ENCODE data around the gene DUSP7. TPM values are rescaled to one million over a fixed set of nuclear protein-coding genes. Genes with fewer than 3 reads are reported as not detected.

DUSP7 gene
- total and polyA plus RNA-seq, 5 donors from 2014 or later = 3.0 to 12.7 (median 3.5) TPM

DNA sequence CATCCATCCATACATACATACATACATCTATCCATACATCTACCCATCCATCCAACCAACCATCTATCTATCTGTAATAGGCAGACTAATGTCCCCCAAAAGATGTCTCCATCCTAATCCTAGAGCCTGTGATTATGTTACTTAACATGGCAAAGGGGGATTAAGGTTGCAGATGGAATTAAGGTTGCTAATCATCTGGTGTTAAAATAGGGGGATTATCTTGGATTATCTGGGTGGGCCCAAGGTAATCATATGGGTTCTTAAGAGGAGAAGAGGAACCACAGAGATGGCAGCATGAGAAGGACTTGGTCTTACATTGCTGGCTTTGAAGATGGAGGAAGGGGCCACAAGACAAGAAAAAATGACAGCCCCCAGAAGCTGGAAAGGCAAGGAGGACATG, 45.9 kb downstream of the DUSP7 start:
- Histone ChIP-seq H3K4me1 (ENCODE audit: control insufficient read depth, insufficient read depth, low read length, poor library complexity, severe bottlenecking) (peaks cover 8% of the 10 kb centered on the region), H3K9me3 (ENCODE audit: control insufficient read depth in 2 of 2, low read length in 2 of 2) (no peaks in the 10 kb centered on the region), H3K36me3 (ENCODE audit: control insufficient read depth, insufficient read depth, low read length) (no peaks in the 10 kb centered on the region), H3K27ac (ENCODE audit: insufficient read depth, low read length, poor library complexity, severe bottlenecking) (no peak overlapping the region), H3K27me3 (ENCODE audit: control insufficient read depth, insufficient read depth, low read length) (no peaks in the 10 kb centered on the region), H3K4me3 (ENCODE audit: low read depth, low read length) (no peak overlapping the region)
- no peak for ATAC-seq (ENCODE audit: low read depth in 2 of 2)
- Mint-ChIP-seq H3K4me1 (peaks cover 0 to 12% (median 0%) of the 10 kb centered on the region in 4 donors), H3K4me3 (no peak overlapping the region), H3K36me3 (no peaks in the 10 kb centered on the region), H3K27ac (no peak overlapping the region), H3K27me3 (no peaks in the 10 kb centered on the region), H3K9me3 (peaks cover 0 to 1% (median 0%) of the 10 kb centered on the region in 7 donors)
- no peak for DNase-seq

DNA sequence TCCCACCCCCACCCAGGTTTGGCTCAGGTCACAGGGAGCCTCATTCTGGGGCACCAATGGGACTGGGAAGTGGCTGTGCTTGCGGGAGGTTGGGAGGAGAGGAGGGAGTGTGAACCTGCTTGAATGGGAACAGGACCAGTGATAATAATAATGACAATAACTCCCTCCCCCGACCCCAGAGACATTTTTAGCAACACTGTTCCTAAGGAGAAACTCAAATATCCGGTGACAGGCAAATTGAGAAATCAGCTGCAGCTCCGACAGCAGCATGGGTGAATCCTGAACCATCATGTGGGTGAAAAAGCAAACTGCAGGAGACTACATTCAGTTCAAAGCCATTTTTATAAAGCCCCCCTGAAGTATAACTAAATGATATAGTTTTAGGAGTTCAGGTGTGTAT, 49.1 kb downstream of the DUSP7 start:
- Mint-ChIP-seq H3K27ac (peak overlapping the region in 1 of 3 donors; percentile 68), H3K4me1 (peaks cover 0 to 17% (median 0%) of the 10 kb centered on the region in 4 donors), H3K4me3 (no peak overlapping the region), H3K27me3 (no peaks in the 10 kb centered on the region), H3K9me3 (peaks cover 0 to 1% (median 0%) of the 10 kb centered on the region in 7 donors), H3K36me3 (no peaks in the 10 kb centered on the region)
- no peak overlapping the region for H3K4me3 ChIP-seq (ENCODE audit: low read depth, low read length)
- peaks cover 8% of the 10 kb centered on the region for H3K4me1 ChIP-seq (ENCODE audit: control insufficient read depth, insufficient read depth, low read length, poor library complexity, severe bottlenecking)
- H3K27me3 ChIP-seq (ENCODE audit: control insufficient read depth, insufficient read depth, low read length) = no peaks in the 10 kb centered on the region
- no peaks in the 10 kb centered on the region for H3K9me3 ChIP-seq (ENCODE audit: control insufficient read depth in 2 of 2, low read length in 2 of 2)
- DNase-seq (no peak), ATAC-seq (ENCODE audit: low read depth in 2 of 2) (no peak)
- no peaks in the 10 kb centered on the region for H3K36me3 ChIP-seq (ENCODE audit: control insufficient read depth, insufficient read depth, low read length)
- no peak overlapping the region for H3K27ac ChIP-seq (ENCODE audit: insufficient read depth, low read length, poor library complexity, severe bottlenecking)

DNA sequence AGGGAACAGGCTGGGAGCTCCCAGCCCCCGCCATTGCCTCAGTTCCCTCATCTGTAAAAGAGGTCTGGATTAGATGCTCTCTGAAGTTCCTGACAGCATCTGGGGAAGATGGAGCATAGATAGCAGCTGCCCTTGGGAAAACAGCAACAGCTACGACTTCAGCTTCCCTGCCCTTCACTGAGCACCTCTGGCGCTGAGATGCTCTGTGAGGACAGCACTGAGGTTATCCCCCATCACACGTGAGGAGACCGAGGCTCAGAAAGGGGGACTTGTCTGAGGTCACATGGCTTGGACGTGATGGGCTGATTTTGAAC, 49.6 kb downstream of the DUSP7 start:
- H3K4me3 ChIP-seq (ENCODE audit: low read depth, low read length) = no peak overlapping the region
- Mint-ChIP-seq H3K4me3 (no peak overlapping the region), H3K4me1 (peaks cover 0 to 18% (median under 1%) of the 10 kb centered on the region in 4 donors), H3K27ac (no peak overlapping the region), H3K36me3 (no peaks in the 10 kb centered on the region), H3K27me3 (no peaks in the 10 kb centered on the region), H3K9me3 (peaks cover 0 to 1% (median 0%) of the 10 kb centered on the region in 7 donors)
- no peaks in the 10 kb centered on the region for H3K27me3 ChIP-seq (ENCODE audit: control insufficient read depth, insufficient read depth, low read length)
- H3K27ac ChIP-seq (ENCODE audit: insufficient read depth, low read length, poor library complexity, severe bottlenecking) = no peak overlapping the region
- H3K4me1 ChIP-seq (ENCODE audit: control insufficient read depth, insufficient read depth, low read length, poor library complexity, severe bottlenecking) = peaks cover 9% of the 10 kb centered on the region
- no peaks in the 10 kb centered on the region for H3K9me3 ChIP-seq (ENCODE audit: control insufficient read depth in 2 of 2, low read length in 2 of 2)
- DNase-seq (no peak), ATAC-seq (ENCODE audit: low read depth in 2 of 2) (no peak)
- no peaks in the 10 kb centered on the region for H3K36me3 ChIP-seq (ENCODE audit: control insufficient read depth, insufficient read depth, low read length)

DNA sequence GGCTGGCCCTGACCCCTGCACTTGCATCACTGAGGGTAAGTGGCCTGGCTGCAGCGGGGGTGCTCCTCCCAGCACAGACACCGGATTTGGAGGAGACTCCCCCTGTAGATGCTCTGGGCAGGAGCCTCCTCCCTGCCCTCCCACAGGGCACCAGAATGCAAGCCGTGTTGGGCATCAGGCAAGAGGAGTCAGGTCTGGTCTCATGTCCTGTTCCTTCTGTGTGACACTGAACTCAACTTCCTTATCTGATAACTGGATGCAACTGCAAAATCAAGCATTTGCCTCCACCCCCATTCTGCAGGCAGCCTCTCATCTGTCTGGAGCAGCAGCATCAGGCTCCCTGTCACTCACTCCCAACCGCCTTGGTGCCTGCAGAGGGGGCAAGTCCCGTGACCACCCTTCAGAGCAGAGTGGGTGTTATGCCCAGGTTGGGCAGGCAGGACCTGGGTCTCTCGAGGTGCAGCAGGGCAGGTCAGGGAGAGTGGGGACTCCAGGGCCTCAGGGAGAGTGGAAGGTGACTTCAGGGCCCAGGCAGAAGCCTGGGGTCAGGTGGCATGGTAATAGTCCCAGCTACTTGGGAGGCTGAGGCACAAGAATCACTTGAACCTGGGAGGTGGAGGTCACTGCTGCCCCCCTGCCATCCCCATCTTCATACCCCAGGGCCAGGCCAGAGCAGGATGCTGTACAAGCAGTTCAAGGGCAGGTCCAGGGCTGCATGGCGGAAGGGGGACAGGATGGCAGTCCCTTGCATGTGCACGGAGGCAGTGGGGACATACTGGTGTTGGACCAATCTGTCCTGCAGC, 50.2 kb downstream of the DUSP7 start:
- Histone ChIP-seq H3K27me3 (ENCODE audit: control insufficient read depth, insufficient read depth, low read length) (no peaks in the 10 kb centered on the region), H3K4me1 (ENCODE audit: control insufficient read depth, insufficient read depth, low read length, poor library complexity, severe bottlenecking) (peaks cover 15% of the 10 kb centered on the region), H3K36me3 (ENCODE audit: control insufficient read depth, insufficient read depth, low read length) (no peaks in the 10 kb centered on the region), H3K4me3 (ENCODE audit: low read depth, low read length) (no peak overlapping the region), H3K9me3 (ENCODE audit: control insufficient read depth in 2 of 2, low read length in 2 of 2) (no peaks in the 10 kb centered on the region), H3K27ac (ENCODE audit: insufficient read depth, low read length, poor library complexity, severe bottlenecking) (no peak overlapping the region)
- Mint-ChIP-seq H3K27me3 (peaks cover 4% of the 10 kb centered on the region), H3K27ac (no peak overlapping the region), H3K4me3 (no peak overlapping the region), H3K4me1 (peaks cover 0 to 23% (median 4%) of the 10 kb centered on the region in 4 donors), H3K36me3 (no peaks in the 10 kb centered on the region), H3K9me3 (peaks cover 0 to 1% (median 0%) of the 10 kb centered on the region in 7 donors)
- no peak for DNase-seq
- ATAC-seq (ENCODE audit: low read depth in 2 of 2) = no peak

DNA sequence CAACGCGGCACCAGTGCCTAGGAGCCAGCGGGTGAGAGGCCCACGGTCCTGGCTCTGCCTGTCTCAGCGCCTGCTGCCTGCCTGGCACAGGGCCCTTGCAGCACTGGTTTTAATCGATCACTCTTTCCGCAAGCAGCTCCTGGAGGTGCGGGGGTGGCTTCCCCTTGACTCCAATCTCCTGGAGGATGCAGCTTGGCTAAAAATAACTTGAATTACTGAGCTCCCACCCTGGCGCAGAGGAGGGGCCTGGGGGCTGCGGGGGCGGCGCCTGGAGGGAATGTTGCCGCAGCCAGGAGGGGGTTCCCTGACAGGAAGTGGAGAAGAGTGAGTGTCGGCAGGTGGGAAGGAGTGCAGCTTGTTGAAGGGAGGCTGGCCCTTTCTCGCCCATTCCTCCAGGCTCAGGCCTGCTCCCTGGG, 50.8 kb downstream of the DUSP7 start:
- Histone ChIP-seq H3K9me3 (ENCODE audit: control insufficient read depth in 2 of 2, low read length in 2 of 2) (no peaks in the 10 kb centered on the region), H3K27me3 (ENCODE audit: control insufficient read depth, insufficient read depth, low read length) (no peaks in the 10 kb centered on the region), H3K27ac (ENCODE audit: insufficient read depth, low read length, poor library complexity, severe bottlenecking) (no peak overlapping the region), H3K36me3 (ENCODE audit: control insufficient read depth, insufficient read depth, low read length) (no peaks in the 10 kb centered on the region), H3K4me3 (ENCODE audit: low read depth, low read length) (no peak overlapping the region), H3K4me1 (ENCODE audit: control insufficient read depth, insufficient read depth, low read length, poor library complexity, severe bottlenecking) (peaks cover 16% of the 10 kb centered on the region)
- Mint-ChIP-seq H3K27me3 (peaks cover 5% of the 10 kb centered on the region), H3K36me3 (no peaks in the 10 kb centered on the region), H3K27ac (peak overlapping the region in 1 of 3 donors; percentile 43), H3K9me3 (no peaks in the 10 kb centered on the region), H3K4me1 (peaks cover 0 to 23% (median 5%) of the 10 kb centered on the region in 4 donors), H3K4me3 (no peak overlapping the region)
- ATAC-seq (ENCODE audit: low read depth in 2 of 2) (no peak), DNase-seq (no peak)

DNA sequence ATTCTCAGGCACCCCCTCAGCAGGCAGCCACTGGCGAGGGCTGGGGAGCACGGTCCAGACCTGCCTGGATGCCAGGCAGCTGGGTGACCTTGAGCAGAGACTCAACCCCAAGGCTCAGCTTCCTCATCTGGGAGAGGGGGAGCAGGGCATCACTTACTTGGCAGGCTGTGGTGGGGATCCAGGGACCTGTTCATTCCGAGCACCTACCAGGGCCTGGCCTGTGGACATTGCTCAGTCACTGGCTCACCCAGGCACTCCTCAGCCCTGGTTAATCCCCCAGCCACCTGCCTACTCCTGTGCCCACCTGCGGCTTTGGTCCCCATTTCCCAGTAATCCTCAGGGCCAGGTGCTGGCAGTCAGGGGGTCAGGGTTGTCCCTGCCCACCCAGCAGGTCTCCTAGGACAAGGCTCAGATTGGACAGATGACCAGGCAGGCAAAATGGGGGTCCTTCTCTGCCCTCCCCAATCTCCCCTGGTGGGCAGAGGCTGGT, 51.4 kb downstream of the DUSP7 start:
- no peak overlapping the region for H3K4me3 ChIP-seq (ENCODE audit: low read depth, low read length)
- no peak overlapping the region for H3K27ac ChIP-seq (ENCODE audit: insufficient read depth, low read length, poor library complexity, severe bottlenecking)
- H3K4me1 Mint-ChIP-seq = peaks cover 0 to 21% (median 5%) of the 10 kb centered on the region in 4 donors
- DNase-seq = no peak
- no peaks in the 10 kb centered on the region for H3K27me3 ChIP-seq (ENCODE audit: control insufficient read depth, insufficient read depth, low read length)
- H3K27me3 Mint-ChIP-seq = peaks cover 5% of the 10 kb centered on the region
- no peaks in the 10 kb centered on the region for H3K36me3 Mint-ChIP-seq
- H3K36me3 ChIP-seq (ENCODE audit: control insufficient read depth, insufficient read depth, low read length) = no peaks in the 10 kb centered on the region
- no peak overlapping the region for H3K27ac Mint-ChIP-seq
- no peaks in the 10 kb centered on the region for H3K9me3 ChIP-seq (ENCODE audit: control insufficient read depth in 2 of 2, low read length in 2 of 2)
- peaks cover 16% of the 10 kb centered on the region for H3K4me1 ChIP-seq (ENCODE audit: control insufficient read depth, insufficient read depth, low read length, poor library complexity, severe bottlenecking)
- H3K4me3 Mint-ChIP-seq = no peak overlapping the region
- no peak for ATAC-seq (ENCODE audit: low read depth in 2 of 2)
- H3K9me3 Mint-ChIP-seq = no peaks in the 10 kb centered on the region

DNA sequence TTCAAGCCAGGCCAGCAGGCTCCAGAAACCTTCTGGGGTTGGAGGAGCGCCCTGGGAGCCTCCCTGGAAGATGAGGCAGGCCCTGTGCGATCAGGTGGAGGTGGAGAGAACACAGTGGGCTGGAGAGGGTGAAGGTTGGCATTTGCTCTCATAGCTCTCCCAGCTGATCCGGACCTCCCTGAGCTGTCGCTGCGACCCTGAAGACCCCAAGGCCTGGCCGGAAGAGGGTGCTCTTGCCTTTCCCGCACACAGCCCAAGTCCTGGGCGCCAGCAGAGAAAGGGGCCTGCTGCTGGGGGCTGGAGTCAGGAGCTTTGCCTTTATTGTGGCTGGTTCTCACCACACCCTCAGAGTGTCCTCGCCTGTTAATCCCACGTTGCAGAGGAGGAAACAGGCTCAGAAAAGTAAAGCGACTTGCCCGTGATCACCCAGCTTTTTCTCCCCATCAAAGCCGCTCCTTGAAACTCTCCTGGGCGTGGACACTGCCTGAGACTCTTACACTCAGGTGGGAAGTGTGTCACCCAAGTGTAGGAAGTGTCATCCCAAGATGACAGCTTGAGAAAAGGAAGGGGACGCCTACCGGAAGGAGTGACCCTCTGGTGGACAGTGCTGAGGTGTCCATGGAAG, 52.1 kb downstream of the DUSP7 start:
- no peak for DNase-seq
- Histone ChIP-seq H3K4me3 (ENCODE audit: low read depth, low read length) (no peak overlapping the region), H3K27ac (ENCODE audit: insufficient read depth, low read length, poor library complexity, severe bottlenecking) (no peak overlapping the region), H3K27me3 (ENCODE audit: control insufficient read depth, insufficient read depth, low read length) (no peaks in the 10 kb centered on the region), H3K4me1 (ENCODE audit: control insufficient read depth, insufficient read depth, low read length, poor library complexity, severe bottlenecking) (peaks cover 16% of the 10 kb centered on the region), H3K36me3 (ENCODE audit: control insufficient read depth, insufficient read depth, low read length) (no peaks in the 10 kb centered on the region), H3K9me3 (ENCODE audit: control insufficient read depth in 2 of 2, low read length in 2 of 2) (no peaks in the 10 kb centered on the region)
- no peak for ATAC-seq (ENCODE audit: low read depth in 2 of 2)
- Mint-ChIP-seq H3K4me3 (no peak overlapping the region), H3K27ac (no peak overlapping the region), H3K27me3 (peaks cover 10% of the 10 kb centered on the region), H3K36me3 (no peaks in the 10 kb centered on the region), H3K4me1 (peaks cover 0 to 21% (median 5%) of the 10 kb centered on the region in 4 donors), H3K9me3 (no peaks in the 10 kb centered on the region)
